PC-3 (cell line): ENCODE data around the gene AURKB. TPM values are rescaled to one million over a fixed set of nuclear protein-coding genes. Genes with fewer than 3 reads are reported as not detected.
A peak's percentile ranks its signal among the peaks of the same experiment; 100 is the strongest.
"Not testable (repeated sequence)": the region's sequence is repeated elsewhere in the genome, so short reads cannot be mapped to it uniquely, and the experiment has no call there.

ENCODE experiments used
- ATAC-seq: fragments of 200-7000 bp; cut with Tn5 transposase; 2 replicates; pipeline ENCODE4 v1.9.1; 2020; ENCODE audit warnings: mild to moderate bottlenecking, moderate library complexity
- BruUV-seq: library from RNA; stranded (reverse); fragments of 400-500 nt; replicated peaks from 2 replicates; lab custom pipeline; 2021; lab: Mats Ljungman, UMichigan
- CTCF ChIA-PET: fragments of 300-600 bp; sonication (Branson Sonifier 250); formaldehyde crosslinking; loops from one replicate; lab custom pipeline; 2022; ENCODE audit warnings: antibody characterized with exemption; lab: Charles Lee
- POLR2A ChIA-PET: fragments of 300-600 bp; sonication (Branson Sonifier 250); formaldehyde crosslinking; loops from one replicate; lab custom pipeline; 2022; ENCODE audit warnings: antibody characterized with exemption; ENCODE audit not compliant: unreplicated experiment; lab: Charles Lee
- DNase-seq: peaks from one replicate; pipeline ENCODE4 v3.0.0-alpha.2; 2015
- H2AFZ ChIP-seq: fragments of 300-600 bp; sonication (generic); 2 replicates; pipeline ENCODE4 v1.6.0; 2016; ENCODE audit warnings: antibody characterized with exemption, low read length
- H3F3A ChIP-seq: fragments of 300-600 bp; sonication (generic); one replicate; pipeline ENCODE4 v1.6.0; 2017; ENCODE audit warnings: antibody characterized with exemption, low read length, control low read depth, mild to moderate bottlenecking; ENCODE audit not compliant: unreplicated experiment
- H3K27ac ChIP-seq: fragments of 300-600 bp; sonication (generic); 2 replicates; pipeline ENCODE4 v1.5.1; 2016; ENCODE audit warnings: mild to moderate bottlenecking, low read length
- H3K27me3 ChIP-seq: fragments of 300-600 bp; sonication (generic); 2 replicates; pipeline ENCODE4 v1.6.1; 2016; ENCODE audit warnings: low read length, mixed read lengths
- H3K36me3 ChIP-seq: fragments of 300-600 bp; sonication (generic); 2 replicates; pipeline ENCODE4 v1.6.1; 2016; ENCODE audit warnings: low read depth, mixed run types, low read length, mixed read lengths
- H3K4me1 ChIP-seq: fragments of 300-600 bp; sonication (generic); 2 replicates; pipeline ENCODE4 v1.5.1; 2016; ENCODE audit warnings: low read length; ENCODE audit not compliant: insufficient read depth
- H3K4me2 ChIP-seq: fragments of 300-600 bp; sonication (generic); 2 replicates; pipeline ENCODE4 v1.6.0; 2016; ENCODE audit warnings: low read length
- H3K4me3 ChIP-seq: fragments of 300-600 bp; sonication (generic); 2 replicates; pipeline ENCODE4 v1.5.1; 2016; ENCODE audit warnings: mild to moderate bottlenecking, low read length, mixed read lengths
- H3K79me2 ChIP-seq: fragments of 300-600 bp; sonication (generic); 2 replicates; pipeline ENCODE4 v1.6.1; 2017; ENCODE audit warnings: low read length, mixed read lengths
- H3K9ac ChIP-seq: fragments of 300-600 bp; sonication (generic); 2 replicates; pipeline ENCODE4 v1.6.0; 2016; ENCODE audit warnings: mild to moderate bottlenecking, low read length
- H3K9me2 ChIP-seq: fragments of 300-600 bp; sonication (generic); replicated peaks from 2 replicates; pipeline ENCODE4 v1.6.1; 2016; ENCODE audit warnings: mixed run types, low read length, mixed read lengths
- H3K9me3 ChIP-seq: fragments of 300-600 bp; sonication (generic); 2 replicates; pipeline ENCODE4 v1.6.1; 2016; ENCODE audit warnings: low read length, mixed read lengths
- H4K20me1 ChIP-seq: fragments of 300-600 bp; sonication (generic); 2 replicates; pipeline ENCODE4 v1.6.1; 2016; ENCODE audit warnings: low read length, mixed read lengths
- EZH2 ChIP-seq: fragments of 300-600 bp; sonication (generic); IDR thresholded peaks from one replicate; pipeline ENCODE4 v1.6.1; 2017; ENCODE audit warnings: antibody characterized with exemption, mild to moderate bottlenecking, low read length; ENCODE audit not compliant: unreplicated experiment
- EZH2phosphoT487 ChIP-seq: fragments of 300-600 bp; sonication (generic); IDR thresholded peaks from 2 replicates; pipeline ENCODE4 v1.6.1; 2018; ENCODE audit warnings: mild to moderate bottlenecking, antibody characterized with exemption, low read length, borderline replicate concordance
- intact Hi-C: fragments of 100-400 bp; cut with micrococcal nuclease; formaldehyde crosslinking; loops from 2 replicates; pipeline ENCODE4 v1.9.0; 2023
- total RNA-seq: library from RNA; depleted of rRNA; stranded (reverse); fragments of >200 nt; gene quantifications from 2 replicates; pipeline ENCODE4 v1.2.3, GENCODE V29; 2014
- TF ChIP-seq, protein P1 (sequence below): fragments of 300-600 bp; sonication (generic); conservative IDR thresholded peaks from 2 replicates; pipeline ENCODE4 v1.5.1; 2017; ENCODE audit warnings: antibody characterized with exemption, low read depth, mild to moderate bottlenecking, low read length

Gene AURKB
- total RNA-seq, 1 experiment from 2014 or later = 82.9 TPM

DNA sequence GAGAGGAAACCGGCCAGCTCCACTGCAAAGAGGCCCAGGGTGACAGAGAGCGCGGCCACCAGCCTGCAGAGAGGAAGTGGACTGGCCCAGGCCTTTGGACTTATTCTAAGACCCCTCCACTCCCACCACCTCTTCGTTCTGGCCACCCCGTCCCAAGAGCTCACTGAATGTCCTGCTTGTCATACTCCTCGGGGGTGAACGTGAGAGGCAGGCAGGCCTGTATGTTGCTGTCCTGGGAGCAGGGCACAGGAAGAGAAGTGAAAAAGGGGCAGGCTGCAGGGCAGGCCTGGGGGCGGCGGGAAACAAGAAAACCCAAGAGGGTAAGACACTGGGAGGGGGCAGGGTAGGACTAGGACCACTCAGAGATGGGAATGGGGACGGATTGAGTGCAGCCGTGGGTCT is 34.6 kb downstream of the AURKB start:
- DNase-seq = no peak
- Histone ChIP-seq H3K9ac (peak overlapping the region; percentile 78), H3K9me3 (no peaks in the 10 kb centered on the region), H3K9me2 (no peaks in the 10 kb centered on the region), H3K36me3 (no peaks in the 10 kb centered on the region), H3K4me2 (peak overlapping the region; percentile 88), H3F3A (peaks cover 9% of the 10 kb centered on the region), H3K27me3 (no peaks in the 10 kb centered on the region), H3K4me1 (peaks cover 18% of the 10 kb centered on the region), H4K20me1 (no peaks in the 10 kb centered on the region), H3K4me3 (peak overlapping the region; percentile 77), H3K27ac (no peak overlapping the region), H2AFZ (peak overlapping the region; percentile 76), H3K79me2 (peaks cover 8% of the 10 kb centered on the region; the same call in 1 of the 2 replicates)
- no peak for TF ChIP-seq EZH2phosphoT487
- TF ChIP-seq, protein P1, sequence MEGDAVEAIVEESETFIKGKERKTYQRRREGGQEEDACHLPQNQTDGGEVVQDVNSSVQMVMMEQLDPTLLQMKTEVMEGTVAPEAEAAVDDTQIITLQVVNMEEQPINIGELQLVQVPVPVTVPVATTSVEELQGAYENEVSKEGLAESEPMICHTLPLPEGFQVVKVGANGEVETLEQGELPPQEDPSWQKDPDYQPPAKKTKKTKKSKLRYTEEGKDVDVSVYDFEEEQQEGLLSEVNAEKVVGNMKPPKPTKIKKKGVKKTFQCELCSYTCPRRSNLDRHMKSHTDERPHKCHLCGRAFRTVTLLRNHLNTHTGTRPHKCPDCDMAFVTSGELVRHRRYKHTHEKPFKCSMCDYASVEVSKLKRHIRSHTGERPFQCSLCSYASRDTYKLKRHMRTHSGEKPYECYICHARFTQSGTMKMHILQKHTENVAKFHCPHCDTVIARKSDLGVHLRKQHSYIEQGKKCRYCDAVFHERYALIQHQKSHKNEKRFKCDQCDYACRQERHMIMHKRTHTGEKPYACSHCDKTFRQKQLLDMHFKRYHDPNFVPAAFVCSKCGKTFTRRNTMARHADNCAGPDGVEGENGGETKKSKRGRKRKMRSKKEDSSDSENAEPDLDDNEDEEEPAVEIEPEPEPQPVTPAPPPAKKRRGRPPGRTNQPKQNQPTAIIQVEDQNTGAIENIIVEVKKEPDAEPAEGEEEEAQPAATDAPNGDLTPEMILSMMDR = no peak
- no peak for TF ChIP-seq EZH2
- peak; percentile 4 for ATAC-seq
- ChIA-PET POLR2A (interaction anchor here (0.6 kb wide), 1 partner anchor 12 kb away, joined by 4 read pairs; no protein-coding TSS in a partner anchor), CTCF (no interaction called here)
- intact Hi-C loops = no loop called here
- no TSS peak for BruUV-seq

DNA sequence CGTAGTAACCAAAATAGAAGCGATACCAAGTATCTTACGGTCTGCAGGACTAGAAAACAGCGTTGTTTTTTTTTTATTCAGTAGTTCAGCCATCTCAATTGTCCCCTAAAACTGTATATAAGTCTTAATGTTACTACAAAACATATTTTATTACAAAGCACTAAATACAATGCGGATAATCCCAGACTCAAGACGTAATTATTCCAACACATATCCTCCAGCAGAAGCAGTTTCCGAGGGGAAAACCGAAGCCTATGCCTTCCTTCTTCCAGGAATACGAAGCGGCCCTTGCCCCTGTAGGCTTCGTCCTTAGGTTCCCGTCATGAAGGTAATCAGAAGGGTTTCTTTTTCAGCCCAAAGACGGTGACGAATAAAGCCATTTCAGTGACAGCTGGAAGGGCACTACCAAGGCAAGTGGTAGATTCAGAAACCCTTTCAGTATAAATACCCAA is 36.5 kb downstream of the AURKB start:
- TF ChIP-seq EZH2 (no peak), EZH2phosphoT487 (no peak)
- DNase-seq = no peak
- H3K4me2 ChIP-seq = peak overlapping the region; percentile 82
- H3K4me1 ChIP-seq = peaks cover 18% of the 10 kb centered on the region
- peaks cover 9% of the 10 kb centered on the region for H3F3A ChIP-seq
- BruUV-seq = no TSS peak
- POLR2A ChIA-PET = interaction anchor here (1.2 kb wide), 1 partner anchor 16 kb away, joined by 13 read pairs; the partner anchor contains the start of gene BORCS6
- no peaks in the 10 kb centered on the region for H4K20me1 ChIP-seq
- no peaks in the 10 kb centered on the region for H3K9me2 ChIP-seq
- H3K9me3 ChIP-seq = no peaks in the 10 kb centered on the region
- peak overlapping the region; percentile 65 for H3K4me3 ChIP-seq
- H3K27me3 ChIP-seq = no peaks in the 10 kb centered on the region
- peak overlapping the region; percentile 49 for H2AFZ ChIP-seq
- peaks cover 8% of the 10 kb centered on the region; the same call in 1 of the 2 replicates for H3K79me2 ChIP-seq
- H3K9ac ChIP-seq = peak overlapping the region; percentile 86
- intact Hi-C loops = loop anchor here (5.0 kb wide), 1 partner anchor 37 kb away; no protein-coding TSS in a partner anchor
- no peaks in the 10 kb centered on the region for H3K36me3 ChIP-seq
- peak overlapping the region; percentile 94 for H3K27ac ChIP-seq
- CTCF ChIA-PET = no interaction called here
- ATAC-seq = peak; percentile 16; the same call in 1 of the 2 replicates

DNA sequence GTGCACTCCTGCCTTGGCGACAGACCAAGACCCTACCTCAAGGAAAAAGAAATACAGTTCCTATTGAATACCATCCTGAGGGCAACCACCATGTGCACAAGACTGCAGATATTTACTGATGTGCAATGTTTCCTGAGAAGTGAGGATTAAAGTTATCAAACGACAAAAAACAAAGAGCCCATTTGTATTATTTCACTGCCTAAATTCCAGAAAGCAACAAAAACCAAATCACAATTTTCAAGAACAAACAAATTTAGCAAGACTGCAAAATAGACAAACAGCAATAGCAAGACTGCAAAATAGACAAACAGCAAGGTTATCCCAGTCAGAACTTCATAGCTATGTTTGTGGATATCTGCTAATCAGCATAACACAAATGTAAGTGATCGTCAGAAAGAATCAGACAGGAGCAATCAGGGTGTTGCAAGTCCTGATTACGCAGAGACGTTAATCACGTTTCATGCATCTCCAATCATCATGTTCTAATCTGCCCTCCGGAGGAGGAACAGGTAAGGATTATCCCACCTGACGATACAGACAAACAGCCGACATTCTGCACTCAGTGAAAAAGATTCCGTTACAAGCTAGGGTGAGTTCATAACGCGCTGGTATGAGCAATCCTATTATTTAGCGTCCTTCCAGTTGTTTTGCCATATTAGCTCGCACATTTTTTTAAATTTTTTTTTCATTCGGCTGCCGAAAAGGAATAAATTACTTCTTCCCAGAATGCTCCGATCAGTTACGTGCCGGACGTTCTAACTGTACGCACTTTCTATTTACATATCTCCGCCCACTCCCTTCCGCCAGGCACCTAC is 37.1 kb downstream of the AURKB start:
- H3K36me3 ChIP-seq = no peaks in the 10 kb centered on the region
- peak overlapping the region; percentile 82 for H3K4me2 ChIP-seq
- peaks cover 9% of the 10 kb centered on the region for H3F3A ChIP-seq
- BruUV-seq = TSS peak; percentile 100
- H3K4me1 ChIP-seq = peaks cover 18% of the 10 kb centered on the region
- H3K27ac ChIP-seq = peak overlapping the region; percentile 94
- DNase-seq = peak; percentile 95
- CTCF ChIA-PET = no interaction called here
- ATAC-seq = peak; percentile 76
- peak overlapping the region; percentile 86 for H3K9ac ChIP-seq
- peak overlapping the region; percentile 65 for H3K4me3 ChIP-seq
- H3K79me2 ChIP-seq = peaks cover 8% of the 10 kb centered on the region; the same call in 1 of the 2 replicates
- H2AFZ ChIP-seq = peak overlapping the region; percentile 49; the same call in 1 of the 2 replicates
- no peaks in the 10 kb centered on the region for H4K20me1 ChIP-seq
- POLR2A ChIA-PET = interaction anchor here (0.6 to 1.2 kb wide), 10 partner anchors 17 to 558 kb away, joined by 3 to 13 read pairs (median 4); partner anchors contain the start of genes ALOXE3, BORCS6, CTC1 and FXR2
- TF ChIP-seq, protein P1 = no peak
- TF ChIP-seq EZH2 (no peak), EZH2phosphoT487 (no peak)
- intact Hi-C loops = loop anchor here (5.0 kb wide), 1 partner anchor 36 kb away; no protein-coding TSS in a partner anchor
- H3K9me3 ChIP-seq = no peaks in the 10 kb centered on the region
- H3K27me3 ChIP-seq = no peaks in the 10 kb centered on the region
- no peaks in the 10 kb centered on the region for H3K9me2 ChIP-seq

DNA sequence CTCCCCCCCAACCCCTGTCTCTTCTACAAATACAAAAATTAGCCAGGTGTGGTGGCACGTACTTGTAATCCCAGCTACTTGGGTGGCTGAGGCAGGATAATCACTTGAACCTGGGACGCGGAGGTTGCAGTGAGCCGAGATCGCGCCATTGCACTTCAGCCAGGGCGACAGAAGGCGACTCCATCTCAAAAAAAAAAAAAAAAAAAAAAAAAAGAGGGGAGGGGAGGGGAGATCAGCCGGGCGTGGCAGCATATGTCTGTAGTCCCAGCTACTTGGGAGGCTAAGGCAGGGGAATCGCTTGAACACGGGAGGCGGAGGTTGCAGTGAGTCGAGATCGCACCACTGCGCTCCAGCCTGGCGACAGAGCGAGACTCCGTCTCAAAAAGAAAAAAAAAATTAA is 40.2 kb downstream of the AURKB start:
- H3K4me2 ChIP-seq, H3K4me1 ChIP-seq, H3K9ac ChIP-seq, CTCF ChIA-PET, ATAC-seq, H3K9me2 ChIP-seq, DNase-seq, BruUV-seq, H3K9me3 ChIP-seq, POLR2A ChIA-PET, H3K36me3 ChIP-seq, H3K27ac ChIP-seq, H3K79me2 ChIP-seq, H3F3A ChIP-seq, H4K20me1 ChIP-seq, H3K27me3 ChIP-seq, H3K4me3 ChIP-seq, H2AFZ ChIP-seq: not testable (repeated sequence)
- intact Hi-C loops = loop anchor here (5.0 kb wide), 1 partner anchor 33 kb away; no protein-coding TSS in a partner anchor
